ENCODE results near the gene PMIS2.

The PMIS2 gene

DNA sequence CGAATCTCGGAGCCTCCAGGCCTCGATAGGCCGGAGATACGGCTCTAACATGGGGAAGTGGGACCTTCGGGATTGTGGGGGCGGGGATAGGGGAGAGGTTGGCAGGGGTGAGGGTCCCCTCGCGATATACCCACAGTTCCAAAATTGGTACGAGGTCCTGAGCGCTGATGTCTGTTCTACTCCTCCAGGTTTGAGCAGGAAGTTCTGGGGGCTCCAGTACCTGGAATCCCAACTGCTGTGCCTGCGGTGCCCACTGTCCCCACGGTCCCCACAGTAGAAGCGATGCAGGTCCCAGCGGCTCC is 43.3 kb downstream of the PMIS2 start:
- no peak for DNase-seq (ENCODE audit: low read depth)

DNA sequence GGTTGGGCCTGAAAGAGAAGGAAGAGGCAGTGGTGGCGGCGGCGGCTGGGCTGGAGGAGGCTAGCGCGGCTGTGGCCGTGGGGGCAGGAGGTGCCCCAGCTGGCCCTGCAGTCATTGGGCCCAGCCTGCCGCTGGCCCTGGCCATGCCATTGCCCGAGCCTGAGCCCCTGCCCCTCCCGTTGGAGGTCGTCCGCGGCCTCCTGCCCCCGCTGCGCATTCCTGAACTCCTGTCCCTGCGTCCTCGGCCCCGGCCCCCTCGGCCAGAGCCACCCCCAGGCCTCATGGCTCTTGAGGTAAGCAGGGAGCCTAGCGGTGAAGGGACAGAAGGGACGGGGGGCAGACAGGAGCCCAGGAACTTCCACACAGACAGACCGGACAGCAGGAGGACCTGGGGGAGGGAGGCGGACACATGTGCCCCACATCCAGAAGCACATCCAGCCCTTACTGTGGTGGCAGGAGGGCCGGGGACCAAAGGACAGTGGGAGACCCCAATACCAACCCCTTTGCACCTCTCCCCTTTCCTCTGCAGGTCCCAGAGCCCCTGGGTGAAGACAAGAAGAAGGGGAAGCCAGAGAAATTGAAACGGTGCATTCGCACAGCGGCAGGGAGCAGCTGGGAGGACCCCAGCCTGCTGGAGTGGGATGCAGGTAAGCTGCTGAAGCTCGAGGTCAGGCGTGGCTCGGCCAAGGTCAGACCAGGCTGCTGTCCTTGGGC is 47.9 kb downstream of the PMIS2 start:
- no peak for DNase-seq (ENCODE audit: low read depth)

DNA sequence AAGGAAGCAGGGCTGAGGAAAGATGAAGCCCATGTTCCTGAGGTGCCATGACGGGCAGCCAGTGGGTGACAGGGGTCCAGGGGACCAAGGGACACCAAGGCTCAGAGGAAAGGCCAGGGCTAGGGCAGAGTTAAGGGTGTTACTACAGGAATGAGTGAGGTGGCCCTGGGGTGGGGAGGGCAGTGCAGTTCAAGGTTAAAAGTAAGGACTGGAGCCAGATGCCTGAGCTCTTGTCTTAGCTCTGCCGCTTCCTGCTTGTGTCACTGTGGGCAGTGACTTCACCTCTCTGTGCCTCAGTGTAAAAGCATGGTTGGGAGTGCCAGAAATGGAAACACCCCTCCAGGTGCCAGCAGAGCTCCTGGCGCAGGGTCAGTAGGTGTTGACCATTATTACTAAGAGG is 50.7 kb downstream of the PMIS2 start:
- DNase-seq (ENCODE audit: low read depth): no peak
